GM18870 (cell line): Measurements from ENCODE around the gene PLA2G4B.
A peak's percentile ranks its signal among the peaks of the same experiment; 100 is the strongest.
"Not testable (repeated sequence)": the region's sequence is repeated elsewhere in the genome, so short reads cannot be mapped to it uniquely, and the experiment has no call there.

Source experiments
- ATAC-seq: cut with Tn5 transposase; IDR thresholded peaks from one replicate; pipeline ENCODE4 v1.9.1; 2021; ENCODE audit warnings: moderate library complexity; ENCODE audit not compliant: unreplicated experiment

PLA2G4B gene

DNA sequence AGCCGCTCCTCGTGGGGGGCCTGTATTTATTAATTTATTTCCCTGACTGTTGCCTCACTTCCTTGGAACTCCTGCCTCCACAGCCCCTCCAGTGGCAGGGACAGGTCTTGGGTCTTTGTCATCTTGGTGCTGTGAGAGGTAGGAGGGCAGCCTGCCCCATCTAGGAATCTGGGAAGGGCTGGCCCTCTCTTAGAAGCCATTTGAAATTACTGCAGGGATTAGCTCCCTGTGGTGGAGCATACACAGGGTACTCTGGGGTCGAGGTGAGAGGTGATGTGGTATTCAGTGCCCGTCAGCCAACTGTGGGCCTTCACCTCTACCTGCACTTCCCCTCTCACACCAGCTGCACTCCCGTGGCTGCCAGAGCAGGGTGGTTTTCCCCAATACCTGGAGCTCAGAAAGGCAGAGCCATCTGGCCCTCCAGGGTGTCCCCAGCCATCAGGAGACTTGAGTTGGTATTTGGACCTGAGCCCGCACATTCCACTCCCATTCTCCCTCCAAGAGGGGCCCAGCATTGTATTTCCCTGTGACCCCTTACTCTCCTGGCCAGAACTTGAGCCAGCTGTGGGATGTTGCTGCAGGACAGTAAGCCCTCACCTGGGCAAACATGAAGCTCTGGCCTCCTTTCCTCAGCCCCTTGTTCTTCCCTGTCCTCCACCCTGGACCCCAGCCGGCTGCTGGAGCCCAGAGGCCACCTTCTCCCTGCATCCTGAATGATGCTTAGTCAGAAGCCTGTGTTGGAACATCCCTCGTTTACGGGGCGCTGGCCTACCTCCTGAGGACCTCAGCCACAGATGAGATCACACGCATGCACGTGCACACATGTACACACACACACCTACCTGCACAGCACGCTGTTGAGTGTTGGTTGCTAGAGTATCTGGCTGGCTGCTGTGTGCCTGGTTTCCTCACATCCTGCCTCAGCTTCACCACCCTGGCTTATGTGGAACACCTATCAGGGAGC, 12.8 kb upstream of the PLA2G4B start:
- no peak for ATAC-seq

DNA sequence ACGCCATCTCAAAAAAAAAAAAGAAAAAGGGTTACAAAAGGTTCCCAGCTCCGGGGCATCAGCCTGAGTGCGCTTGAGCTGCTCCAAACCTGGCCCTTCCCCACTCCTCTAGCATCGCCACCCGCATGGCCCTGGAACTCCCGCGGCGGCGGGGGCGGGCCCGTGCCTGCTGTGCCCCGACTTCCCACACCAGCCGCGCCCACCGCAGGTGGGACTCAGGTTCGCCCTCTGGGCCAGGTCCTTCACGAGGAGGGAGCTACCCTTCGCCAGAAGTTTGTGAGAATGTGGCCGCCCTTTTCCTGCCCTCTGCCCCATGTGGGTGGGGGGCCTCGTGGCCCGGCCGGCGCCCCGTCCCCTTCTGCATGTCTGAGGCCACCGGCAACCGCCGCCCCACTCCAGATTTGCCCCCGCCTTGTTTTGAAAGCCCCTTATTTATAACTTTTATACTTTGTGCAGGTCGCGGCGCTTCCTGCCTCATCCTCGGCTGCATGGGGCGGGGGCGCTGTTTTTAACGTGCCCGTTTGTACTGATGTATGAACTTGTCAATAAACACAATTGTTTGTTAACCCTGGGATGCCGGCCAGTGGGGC, 11.3 kb upstream of the PLA2G4B start:
- ATAC-seq: no peak

DNA sequence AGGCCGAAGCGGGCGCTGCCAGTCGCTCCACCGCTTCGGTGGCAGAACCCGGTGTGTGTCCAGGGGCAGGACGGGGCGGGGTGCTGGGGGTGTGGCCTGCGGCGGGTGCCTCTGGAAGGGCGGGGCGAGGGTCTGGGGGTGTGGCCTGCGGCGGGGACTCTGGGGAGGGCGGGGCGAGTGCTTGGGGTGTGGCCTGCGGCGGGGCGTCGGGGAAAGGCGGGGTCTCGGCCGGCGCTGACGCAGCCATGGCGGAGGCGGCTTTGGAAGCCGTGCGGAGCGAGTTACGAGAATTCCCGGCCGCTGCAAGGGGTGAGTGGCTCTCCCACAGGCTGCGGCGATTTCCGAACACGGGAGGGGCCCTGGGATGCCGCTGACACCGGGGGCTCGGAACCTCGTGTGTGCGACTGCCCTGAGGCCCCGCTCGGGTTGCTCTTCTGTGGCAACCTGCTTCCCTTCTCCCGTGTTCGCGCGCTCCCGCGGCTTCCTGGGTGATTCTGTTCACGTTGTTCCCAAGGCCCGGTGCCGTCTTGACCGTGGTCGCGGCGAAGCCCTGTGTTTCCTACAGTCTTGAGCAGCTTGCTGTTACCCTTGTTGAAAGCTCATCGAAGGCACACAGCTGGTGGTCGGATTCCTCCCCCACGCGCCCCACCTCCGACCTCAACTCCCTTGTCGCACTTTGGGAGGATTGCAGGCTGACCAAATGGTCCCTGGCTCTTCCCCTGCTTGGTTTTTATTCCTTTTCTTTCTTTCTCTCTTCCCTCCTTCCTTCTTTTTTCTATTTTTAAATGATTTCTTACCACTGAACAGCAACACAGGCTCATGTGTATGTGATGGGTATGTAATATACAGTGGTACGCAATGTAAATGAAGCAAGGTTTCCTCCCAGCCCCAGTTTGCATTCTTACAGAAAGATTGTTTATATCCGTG, 10.5 kb upstream of the PLA2G4B start, which contains the start of gene JMJD7:
JMJD7 (plus strand) TSS at position 213 of the 927 bp plus-strand sequence; CDS start at position 246, 33 bp downstream.
- peak; percentile 51 for ATAC-seq

DNA sequence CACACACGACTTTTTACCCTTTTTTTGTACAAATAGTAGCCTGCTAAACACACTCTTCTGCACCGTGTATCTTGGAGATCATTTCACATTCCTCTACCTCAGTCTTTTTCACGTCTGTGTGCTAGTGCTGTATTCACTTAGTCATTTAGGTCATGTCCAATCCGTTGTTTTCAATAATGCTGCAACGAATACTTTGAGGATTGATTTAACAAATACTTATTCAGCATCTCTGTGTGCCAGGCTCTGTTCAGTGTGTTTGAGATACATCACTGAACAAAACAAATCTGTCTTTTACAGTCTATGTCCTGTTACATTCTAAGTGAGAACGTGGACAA, 9.9 kb upstream of the PLA2G4B start:
- ATAC-seq: no peak

DNA sequence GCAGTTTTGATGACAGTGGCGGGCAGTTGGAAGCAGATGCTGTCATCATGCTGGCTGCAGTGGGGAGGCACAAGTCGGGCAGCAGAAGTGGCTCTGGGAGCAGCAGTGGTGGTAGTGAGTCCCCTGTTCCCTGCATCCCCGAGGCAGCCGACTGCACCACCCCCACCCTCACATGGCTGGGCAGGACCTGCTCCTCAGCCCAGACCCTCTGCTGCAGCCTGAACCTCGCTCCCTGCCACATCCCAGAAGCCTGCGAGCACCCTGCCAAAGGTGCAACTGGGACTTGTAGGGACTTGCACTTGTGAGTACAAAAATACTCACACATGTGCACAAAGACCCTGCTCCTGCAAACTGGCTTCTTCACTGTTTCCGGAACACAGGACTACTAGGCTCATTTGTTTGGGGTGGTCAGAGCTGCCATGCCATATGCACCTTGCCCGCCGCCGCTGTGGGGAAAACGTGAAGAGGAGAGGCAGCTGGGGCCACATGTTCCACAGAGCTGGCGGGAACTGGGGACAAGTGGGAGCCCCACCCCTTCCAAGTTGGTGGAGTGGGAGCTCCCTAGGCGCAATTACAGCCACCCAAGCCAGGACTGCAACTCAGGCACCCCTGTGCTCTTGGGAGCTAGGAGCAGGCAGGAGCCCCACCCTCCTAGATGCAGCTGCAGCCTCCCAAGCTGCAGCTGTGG, 8.5 kb upstream of the PLA2G4B start:
- ATAC-seq: no peak

DNA sequence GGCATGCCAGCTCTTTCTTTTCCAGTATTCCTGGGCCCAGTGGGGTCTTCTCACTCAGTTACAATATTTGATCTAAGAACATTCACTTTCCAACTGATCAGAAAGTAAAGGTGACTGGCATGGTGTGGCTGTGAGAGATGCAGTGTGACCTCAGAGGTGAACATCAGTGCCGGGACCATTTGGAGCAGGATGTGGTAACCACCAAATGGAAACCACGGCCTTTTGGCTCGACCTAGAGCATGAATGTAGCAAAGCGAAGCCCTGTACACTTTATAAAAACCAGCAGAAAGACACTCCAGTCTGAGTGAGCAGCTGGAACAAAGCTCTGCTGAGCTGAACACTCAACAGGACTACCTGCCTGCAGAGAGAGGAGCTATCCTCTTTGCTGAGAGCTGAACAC, 7.4 kb upstream of the PLA2G4B start:
- ATAC-seq: not testable (repeated sequence)

DNA sequence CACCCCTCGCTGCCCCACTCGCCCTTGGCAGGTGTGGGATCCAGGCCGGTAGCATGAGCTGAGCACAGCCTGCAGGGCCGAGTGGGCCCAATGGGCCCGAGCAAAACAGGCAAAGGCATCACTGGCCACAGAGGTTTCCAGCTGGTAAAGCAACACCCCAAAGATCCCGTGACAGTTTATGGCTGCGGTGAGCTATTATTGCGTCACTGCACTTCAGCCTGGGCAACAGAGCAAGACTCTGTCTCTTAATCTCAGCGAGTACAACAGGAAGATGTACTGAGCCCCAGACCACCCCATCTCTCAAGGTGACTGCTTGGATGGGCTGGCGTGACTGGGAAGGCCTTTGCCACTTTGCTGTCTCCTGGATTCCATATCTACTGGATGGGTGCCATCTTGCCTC, 6.4 kb upstream of the PLA2G4B start:
- no peak for ATAC-seq

DNA sequence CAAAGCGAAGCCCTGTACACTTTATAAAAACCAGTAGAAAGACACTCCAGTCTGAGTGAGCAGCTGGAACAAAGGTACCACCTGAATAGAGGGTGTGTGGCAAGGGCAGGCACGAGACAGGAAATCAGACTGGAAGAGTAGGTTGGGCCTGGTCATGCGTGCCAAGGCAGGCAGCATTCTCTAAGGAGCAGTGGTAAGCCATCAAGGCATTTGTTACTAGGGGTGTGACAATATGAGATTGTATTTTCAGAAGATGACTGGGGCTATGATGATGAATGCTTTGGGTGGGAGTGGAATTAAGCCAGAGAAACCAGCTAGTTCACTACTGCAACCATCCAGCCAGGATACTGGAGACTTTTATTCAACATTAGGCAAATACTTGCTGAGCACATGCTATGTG, 5.8 kb upstream of the PLA2G4B start:
- no peak for ATAC-seq

DNA sequence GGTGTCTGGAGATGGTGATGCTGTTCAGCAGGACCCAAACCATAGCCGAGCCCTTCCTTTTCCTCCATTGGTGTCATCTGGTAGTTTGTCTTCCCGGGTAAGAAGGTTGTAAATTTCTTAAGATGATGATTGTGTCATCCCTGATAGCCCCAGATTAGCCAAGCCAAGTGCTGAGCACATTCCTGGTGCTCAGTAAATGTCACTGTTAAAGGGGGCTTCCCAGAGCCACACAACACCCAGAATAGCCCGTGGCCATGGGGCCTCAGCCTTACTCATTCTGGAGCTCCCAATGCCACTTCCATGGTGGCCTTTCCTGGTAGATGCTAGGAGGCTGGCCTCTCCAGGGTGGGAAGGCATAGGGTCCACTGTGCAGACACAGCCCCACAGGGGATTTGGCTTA, 4.6 kb upstream of the PLA2G4B start:
- ATAC-seq: no peak

DNA sequence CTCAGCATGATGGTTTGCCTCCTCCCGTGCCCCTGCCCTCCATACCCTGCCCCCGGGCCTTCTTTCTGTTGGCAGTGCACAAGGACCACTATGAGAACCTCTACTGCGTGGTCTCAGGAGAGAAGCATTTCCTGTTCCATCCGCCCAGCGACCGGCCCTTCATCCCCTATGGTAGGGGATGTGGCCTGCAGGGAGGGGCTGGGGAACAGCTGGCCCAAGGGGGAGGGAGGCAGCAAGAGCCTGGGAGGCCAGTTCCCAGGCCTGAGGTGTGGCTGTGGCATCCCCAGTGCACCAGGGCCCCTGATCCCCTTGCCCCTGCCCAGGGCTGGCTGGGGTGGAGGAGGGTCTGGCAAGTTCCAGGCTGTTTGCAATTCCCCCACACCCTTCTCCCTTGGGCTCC, 2.6 kb upstream of the PLA2G4B start:
- ATAC-seq: no peak

DNA sequence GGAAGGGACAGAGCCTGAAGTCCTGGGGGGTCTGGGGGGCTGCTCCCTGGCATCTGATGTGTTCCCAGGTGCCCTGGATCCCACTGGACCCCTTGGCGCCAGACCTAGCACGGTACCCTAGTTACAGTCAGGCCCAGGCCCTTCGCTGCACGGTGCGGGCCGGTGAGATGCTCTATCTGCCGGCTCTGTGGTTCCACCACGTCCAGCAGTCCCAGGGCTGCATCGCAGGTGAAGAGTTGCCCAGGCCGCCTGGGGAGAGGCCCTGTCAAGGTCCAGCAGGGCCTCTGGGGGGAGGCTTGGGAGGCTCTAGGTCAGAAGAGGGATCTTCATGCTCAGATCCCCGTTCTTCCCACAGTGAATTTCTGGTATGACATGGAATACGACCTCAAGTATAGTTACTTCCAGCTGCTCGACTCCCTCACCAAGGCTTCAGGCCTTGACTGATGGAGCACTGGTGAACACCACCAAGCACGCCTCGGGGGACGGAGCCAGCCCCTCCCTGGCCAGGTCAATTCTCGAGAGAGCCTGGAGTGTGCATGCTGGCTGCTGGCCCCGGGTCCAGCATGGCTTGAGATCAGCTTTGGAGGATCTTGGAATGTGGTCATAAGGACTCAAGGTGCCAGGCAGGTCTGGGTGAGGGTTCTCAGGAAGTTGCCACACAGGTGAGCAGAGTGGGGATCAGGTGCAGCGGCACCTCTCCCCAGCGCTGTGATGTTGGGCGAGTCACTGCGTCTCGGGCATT, 1.8 kb upstream of the PLA2G4B start:
- no peak for ATAC-seq

DNA sequence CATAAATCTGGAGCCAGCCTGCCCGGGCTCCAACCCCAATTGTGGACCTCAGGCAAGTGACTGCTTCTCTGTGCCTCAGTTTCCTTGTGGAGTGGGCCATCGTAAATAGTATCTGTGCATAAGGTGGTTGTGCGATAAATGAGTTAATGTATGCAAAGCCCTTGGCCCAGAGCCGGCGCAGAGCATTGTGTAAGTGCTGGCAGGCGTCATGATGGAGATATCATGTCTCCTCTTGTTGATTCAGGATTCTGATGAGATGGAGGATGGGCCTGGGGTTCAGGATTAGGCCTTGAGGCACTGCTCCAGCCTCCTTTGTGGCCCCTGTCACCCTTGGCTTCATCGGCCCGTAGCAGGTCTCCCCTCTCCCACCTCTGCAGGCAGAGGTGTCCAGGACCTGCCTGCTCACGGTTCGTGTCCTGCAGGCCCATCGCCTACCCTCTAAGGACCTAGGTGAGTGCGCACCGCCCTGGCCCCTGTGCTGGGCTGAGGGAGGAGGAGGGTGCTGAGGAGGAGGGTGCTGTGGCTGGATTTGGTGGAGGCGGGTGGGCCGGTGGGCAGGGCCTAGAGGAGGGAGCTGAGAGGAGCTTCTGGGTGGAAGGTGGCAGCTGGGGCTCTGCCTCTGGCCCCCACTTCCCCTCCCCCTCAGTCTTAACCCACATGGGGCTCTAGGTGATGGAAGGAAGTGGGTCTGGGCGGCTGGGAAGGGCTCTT, 1.3 kb downstream of the PLA2G4B start:
- no peak for ATAC-seq

DNA sequence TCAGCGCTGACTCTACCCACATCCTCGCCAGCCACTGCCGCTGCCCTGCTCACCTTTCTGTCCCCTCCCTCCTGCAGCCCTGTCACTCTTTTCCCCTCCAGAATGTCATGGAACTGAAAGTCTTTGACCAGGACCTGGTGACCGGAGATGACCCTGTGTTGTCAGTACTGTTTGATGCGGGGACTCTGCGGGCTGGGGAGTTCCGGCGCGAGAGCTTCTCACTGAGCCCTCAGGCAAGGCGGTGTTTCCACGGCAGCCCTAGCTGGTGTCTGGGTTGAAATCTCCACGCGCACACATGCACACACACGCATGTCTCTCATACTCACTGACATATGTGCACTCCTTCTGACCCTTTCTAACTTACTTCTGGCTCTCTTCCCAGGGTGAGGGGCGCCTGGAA, 2.0 kb downstream of the PLA2G4B start:
- no peak for ATAC-seq

DNA sequence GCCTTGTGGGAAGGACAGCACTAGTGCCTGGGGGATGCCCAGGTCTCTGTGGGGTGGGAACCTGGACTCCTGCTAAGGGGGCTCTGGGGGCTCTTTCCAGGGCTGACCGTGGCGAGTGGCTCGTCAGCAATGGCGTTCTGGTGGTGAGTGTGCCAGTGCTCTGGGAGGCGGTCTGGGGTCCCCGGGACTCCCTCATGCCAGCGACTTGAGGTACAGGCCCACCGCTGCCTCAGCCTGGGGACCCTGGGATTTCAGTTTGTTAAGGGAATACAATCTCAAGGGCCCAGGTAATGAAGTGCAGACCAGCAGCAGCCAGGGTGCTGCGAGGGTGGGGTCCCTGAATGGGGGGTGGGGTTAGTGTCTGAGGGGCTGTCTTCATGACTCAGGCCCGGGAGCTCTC, 2.5 kb downstream of the PLA2G4B start:
- no peak for ATAC-seq

DNA sequence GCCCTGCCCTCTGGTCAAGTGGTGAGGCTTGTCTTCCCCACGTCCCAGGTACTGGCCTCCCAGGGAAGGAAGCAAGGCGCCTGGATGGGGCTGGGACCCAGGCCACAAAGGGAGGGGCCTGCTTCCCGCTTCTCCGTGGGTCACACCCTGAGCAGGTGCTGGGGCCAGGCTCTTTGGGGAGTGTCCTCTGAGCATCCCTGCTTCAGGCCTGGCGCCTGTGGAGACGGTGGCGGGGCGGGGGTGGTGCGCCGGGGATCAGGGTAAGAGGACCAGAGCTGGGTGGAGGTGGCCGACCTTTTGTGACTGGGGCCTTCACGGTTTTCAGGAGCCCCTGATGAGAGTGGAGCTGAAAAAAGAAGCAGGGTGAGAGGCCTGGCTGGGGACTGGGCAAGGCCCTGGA, 3.6 kb downstream of the PLA2G4B start:
- no peak for ATAC-seq

DNA sequence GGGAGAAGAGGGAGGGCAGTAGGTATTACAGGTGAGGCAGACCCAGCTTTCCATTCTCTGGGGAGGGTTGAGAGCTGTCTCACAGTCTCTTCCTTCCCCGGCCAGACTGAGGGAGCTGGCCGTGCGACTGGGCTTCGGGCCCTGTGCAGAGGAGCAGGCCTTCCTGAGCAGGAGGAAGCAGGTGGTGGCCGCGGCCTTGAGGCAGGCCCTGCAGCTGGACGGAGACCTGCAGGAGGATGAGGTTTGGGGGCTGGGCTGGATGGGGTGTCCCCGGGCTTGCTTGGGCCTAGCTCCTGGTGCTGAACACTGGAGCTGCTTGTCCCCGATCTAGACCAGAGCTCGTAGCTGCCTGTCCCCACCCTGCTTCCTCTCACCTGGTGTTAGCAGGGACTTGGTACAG, 4.9 kb downstream of the PLA2G4B start:
- no peak for ATAC-seq

DNA sequence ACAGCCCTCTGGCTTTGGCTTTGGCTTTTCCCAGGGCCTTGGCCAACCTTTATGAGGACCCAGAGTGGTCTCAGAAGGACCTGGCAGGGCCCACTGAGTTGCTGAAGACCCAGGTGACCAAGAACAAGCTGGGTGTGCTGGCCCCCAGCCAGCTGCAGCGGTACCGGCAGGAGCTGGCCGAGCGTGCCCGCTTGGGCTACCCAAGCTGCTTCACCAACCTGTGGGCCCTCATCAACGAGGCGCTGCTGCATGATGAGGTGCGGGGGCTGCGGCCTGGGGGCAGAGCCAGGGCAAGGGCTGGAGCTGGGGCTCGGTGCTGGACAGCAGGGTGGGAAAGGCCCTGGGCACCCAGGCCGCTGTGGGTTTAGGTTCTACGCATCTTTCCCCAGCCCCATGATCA, 6.2 kb downstream of the PLA2G4B start:
- no peak for ATAC-seq

DNA sequence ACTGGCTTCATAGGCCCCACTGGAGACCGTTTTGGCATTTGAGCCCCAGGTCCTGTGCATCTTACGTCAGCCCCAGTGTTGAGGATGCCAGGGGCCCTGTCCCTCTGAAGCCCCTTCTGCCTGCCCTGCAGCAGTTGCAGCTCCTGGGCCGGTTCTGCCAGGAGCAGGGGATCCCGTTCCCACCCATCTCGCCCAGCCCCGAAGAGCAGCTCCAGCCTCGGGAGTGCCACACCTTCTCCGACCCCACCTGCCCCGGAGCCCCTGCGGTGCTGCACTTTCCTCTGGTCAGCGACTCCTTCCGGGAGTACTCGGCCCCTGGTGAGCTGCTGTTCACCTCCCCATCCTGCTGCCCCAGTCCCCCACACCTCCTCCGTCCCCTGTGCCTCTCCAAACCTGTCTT, 8.6 kb downstream of the PLA2G4B start:
- no peak for ATAC-seq

DNA sequence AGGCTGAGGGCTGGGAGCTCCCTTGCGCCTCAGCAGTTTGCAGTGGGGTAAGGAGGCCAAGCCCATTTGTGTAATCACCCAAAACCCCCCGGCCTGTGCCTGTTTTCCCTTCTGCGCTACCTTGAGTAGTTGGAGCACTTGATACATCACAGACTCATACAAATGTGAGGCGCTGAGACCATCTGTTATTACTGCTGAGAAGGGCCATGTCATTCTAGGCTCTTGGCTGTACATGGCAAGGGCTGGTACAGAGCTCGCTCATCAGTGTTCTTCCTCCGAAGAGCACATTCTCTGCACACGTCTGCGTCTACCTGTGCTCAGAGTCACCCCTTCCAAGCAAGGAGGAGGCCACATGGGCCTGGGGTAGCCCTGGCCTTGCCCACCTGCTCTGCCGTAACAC, 9.3 kb downstream of the PLA2G4B start:
- no peak for ATAC-seq

DNA sequence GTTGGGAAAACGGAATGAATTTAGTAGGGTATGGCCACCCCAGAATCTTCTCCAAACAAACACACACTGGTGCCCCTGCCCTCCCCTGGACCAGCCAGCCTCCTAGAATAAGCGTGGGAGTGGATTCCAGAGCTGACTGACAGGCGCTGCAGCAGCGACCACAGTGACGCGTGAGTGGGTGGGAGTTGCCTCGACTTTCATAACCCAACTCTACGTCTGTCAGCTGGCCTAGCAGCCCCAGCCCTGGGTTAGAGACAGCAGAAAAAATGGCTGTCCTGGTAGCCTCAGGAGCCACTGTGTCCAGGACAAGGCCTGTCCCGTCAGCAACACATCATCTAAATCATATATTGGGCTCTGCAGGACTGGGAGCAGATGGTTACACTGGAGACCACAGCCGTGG, 10.0 kb downstream of the PLA2G4B start:
- no peak for ATAC-seq
